Body of pancreas (tissue), 4 donors: ENCODE data around the gene FAM76B. TPM values are rescaled to one million over a fixed set of nuclear protein-coding genes. Genes with fewer than 3 reads are reported as not detected.

Experiments
- ATAC-seq: fragments of 150-250 bp; one replicate; pipeline ENCODE4 v1.9.1; 2016
- DNase-seq, 4 donors: peaks; one replicate each; pipeline ENCODE4 v3.0.0-alpha.2; 2019
- H3K27ac ChIP-seq, 4 donors: fragments of 200-600 bp; sonication (generic); 1 replicate in 3 of 4; 2 replicates in 1 of 4; pipeline versions ENCODE4 v1.5.1 to v1.6.1; 2016 to 2019; ENCODE audit warnings: mild to moderate bottlenecking in 1 of 4, mixed read lengths in 1 of 4, moderate library complexity in 1 of 4
- H3K27me3 ChIP-seq, 2 donors: fragments of 200-600 bp; sonication (generic); one replicate each; pipeline ENCODE4 v1.6.0; 2016; ENCODE audit warnings: mild to moderate bottlenecking in 1 of 2
- H3K36me3 ChIP-seq, 2 donors: fragments of 200-600 bp; sonication (generic); replicated peaks in 1 of 2; 2 replicates each; pipeline ENCODE4 v1.5.1; 2016; ENCODE audit warnings: low read depth in 2 of 2; ENCODE audit not compliant: insufficient read depth in 1 of 2
- H3K4me1 ChIP-seq: fragments of 200-600 bp; sonication (generic); one replicate; pipeline ENCODE4 v1.6.0; 2016
- H3K4me3 ChIP-seq, 2 donors: fragments of 200-600 bp; sonication (generic); 1 replicate in 1 of 2; 2 replicates in 1 of 2; pipeline ENCODE4 v1.5.1; 2016 to 2019
- H3K9me3 ChIP-seq, 3 donors: fragments of 200-600 bp; sonication (generic); 1 replicate in 2 of 3; 2 replicates in 1 of 3; pipeline ENCODE4 v1.5.1; 2016
- CTCF ChIP-seq, 7 experiments: fragments of 450-650 bp in 4 of 7; fragments of 200-600 bp in 3 of 7; sonication (generic) in 3 of 7; IDR thresholded peaks; one replicate each; pipeline ENCODE4 v1.5.1; 2016 to 2019; ENCODE audit warnings: antibody characterized with exemption in 7 of 7
- POLR2A ChIP-seq, 3 donors: fragments of 450-650 bp; IDR thresholded peaks; one replicate each; pipeline ENCODE4 v1.6.1; 2016; ENCODE audit warnings: antibody characterized with exemption in 3 of 3, mild to moderate bottlenecking in 2 of 3
- whole genome bisulfite sequencing, 2 donors: methylation state at CpG; one replicate each; pipeline ENCODE4 v1.1.5; 2017; 5-methylcytosine and 5-hydroxymethylcytosine counted together
- intact Hi-C: fragments of 100-400 bp; cut with DNase I; formaldehyde crosslinking; loops from one replicate; pipeline ENCODE4 v1.15.1; 2023
- total RNA-seq, 2 donors: library from RNA; depleted of rRNA; stranded (reverse); fragments of >200 nt; gene quantifications; one replicate each; pipeline ENCODE4 v1.1.0, GENCODE V29; 2016

The FAM76B gene
- total RNA-seq, 2 donors from 2014 or later: 23.9 to 29.7 TPM

GRCh38 chr11:95732930-95733602 lies 56.5 kb downstream of the FAM76B start:
- no peaks in the 10 kb centered on the region for H3K9me3 ChIP-seq
- ATAC-seq: no peak
- H3K4me1 ChIP-seq: peaks cover 15% of the 10 kb centered on the region
- intact Hi-C loops: no loop called here
- no peak overlapping the region for H3K27ac ChIP-seq
- WGBS, 2 donors: 74 to 85% methylated on average over 2 of the region's 2 CpGs
- H3K4me3 ChIP-seq: no peak overlapping the region
- H3K27me3 ChIP-seq: no peaks in the 10 kb centered on the region
- TF ChIP-seq POLR2A (IDR thresholded peaks at IDR 0.05): no peak
- H3K36me3 ChIP-seq: no peaks in the 10 kb centered on the region
- DNase-seq: no peak

DNA sequence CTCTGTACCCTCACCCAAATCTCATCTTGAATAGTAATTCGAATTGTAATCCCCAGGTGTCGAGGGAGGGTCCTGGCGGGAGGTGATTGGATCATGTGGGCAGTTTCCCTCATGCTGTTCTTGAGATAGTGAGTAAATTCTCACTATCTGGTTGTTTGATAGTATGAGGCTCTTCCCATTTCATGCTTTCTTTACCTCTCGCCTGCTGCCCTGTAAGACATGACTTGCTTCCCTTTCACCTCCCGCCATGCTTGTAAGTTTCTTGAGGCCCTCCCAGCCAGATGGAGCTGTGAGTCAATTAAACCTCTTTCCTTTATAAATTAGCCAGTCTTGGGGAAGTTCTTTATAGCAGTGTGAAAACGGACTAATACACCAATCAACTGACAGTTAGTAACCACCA lies 60.1 kb downstream of the FAM76B start:
- ATAC-seq: no peak
- no peaks in the 10 kb centered on the region for H3K27me3 ChIP-seq
- 80 to 81% methylated on average over 6 of the region's 6 CpGs for WGBS, 2 donors

GRCh38 chr11:95728790-95729189 lies 60.8 kb downstream of the FAM76B start:
- H3K9me3 ChIP-seq: no peaks in the 10 kb centered on the region

More for the DNA sequence above, 60.1 kb downstream of the FAM76B start:
- intact Hi-C loops: no loop called here
- no peak overlapping the region for H3K27ac ChIP-seq
- peaks cover 13% of the 10 kb centered on the region for H3K4me1 ChIP-seq
- no peak for DNase-seq
- TF ChIP-seq POLR2A (IDR thresholded peaks at IDR 0.05) (no peak), CTCF (IDR thresholded peaks at IDR 0.05) (no peak)
- no peak overlapping the region for H3K4me3 ChIP-seq
- no peaks in the 10 kb centered on the region for H3K36me3 ChIP-seq
- H3K9me3 ChIP-seq: no peaks in the 10 kb centered on the region

DNA sequence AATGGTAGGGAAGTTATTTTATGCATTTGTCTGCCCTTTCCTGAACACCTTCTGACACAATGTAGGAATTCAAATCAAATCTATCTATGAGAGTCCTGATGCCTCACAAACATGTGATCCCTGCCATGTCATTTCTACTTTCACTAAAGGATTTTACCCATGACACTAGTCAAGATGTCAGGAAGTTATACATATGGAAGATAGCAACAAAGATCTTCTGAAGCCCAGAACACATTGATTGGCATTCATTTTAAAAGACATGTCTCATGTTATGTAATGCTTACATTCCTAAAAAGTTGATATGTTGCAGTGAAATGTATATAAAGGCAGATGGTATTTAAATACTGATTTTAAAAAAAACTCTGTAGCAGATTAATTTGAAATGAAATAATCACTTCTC lies 61.5 kb downstream of the FAM76B start:
- DNase-seq: no peak
- TF ChIP-seq POLR2A (IDR thresholded peaks at IDR 0.05) (no peak), CTCF (IDR thresholded peaks at IDR 0.05) (no peak)
- H3K27me3 ChIP-seq: no peaks in the 10 kb centered on the region
- no peaks in the 10 kb centered on the region for H3K4me1 ChIP-seq
- no peak overlapping the region for H3K4me3 ChIP-seq
- intact Hi-C loops: no loop called here
- no peaks in the 10 kb centered on the region for H3K36me3 ChIP-seq
- H3K27ac ChIP-seq: no peak overlapping the region
- no peaks in the 10 kb centered on the region for H3K9me3 ChIP-seq
- ATAC-seq: no peak

More at GRCh38 chr11:95728790-95729189, 60.8 kb downstream of the FAM76B start:
- Histone ChIP-seq H3K36me3 (no peaks in the 10 kb centered on the region), H3K27ac (no peak overlapping the region), H3K4me3 (no peak overlapping the region), H3K27me3 (no peaks in the 10 kb centered on the region), H3K4me1 (peaks cover 7% of the 10 kb centered on the region)
- no peak for ATAC-seq
- 91 to 93% methylated on average over 2 of the region's 2 CpGs for WGBS, 2 donors
- TF ChIP-seq CTCF (IDR thresholded peaks at IDR 0.05): no peak
- no peak for TF ChIP-seq POLR2A (IDR thresholded peaks at IDR 0.05)
- intact Hi-C loops: no loop called here
- DNase-seq: no peak

DNA sequence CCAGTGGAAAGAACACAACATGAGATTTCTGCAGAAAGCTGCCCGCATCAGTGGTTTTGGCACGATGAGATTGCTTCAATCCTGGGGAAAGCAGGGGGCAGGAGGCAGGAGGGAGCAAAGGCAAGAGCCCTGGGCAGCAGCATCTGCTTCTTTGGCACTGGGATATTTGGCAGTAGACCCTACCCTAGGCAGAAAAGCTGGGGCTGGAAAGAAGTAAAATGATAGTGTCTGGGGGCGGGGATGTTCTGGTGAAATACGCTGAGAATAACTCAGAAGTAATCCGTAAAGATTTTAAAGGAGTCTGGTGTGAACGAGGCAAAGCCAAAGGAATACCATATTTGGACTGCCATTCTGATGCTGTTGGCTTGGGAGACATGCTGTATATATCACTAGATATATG lies 62.0 kb downstream of the FAM76B start:
- TF ChIP-seq CTCF (IDR thresholded peaks at IDR 0.05): no peak
- TF ChIP-seq POLR2A (IDR thresholded peaks at IDR 0.05): no peak
- Histone ChIP-seq H3K36me3 (no peaks in the 10 kb centered on the region), H3K4me3 (no peak overlapping the region), H3K4me1 (no peaks in the 10 kb centered on the region), H3K27me3 (no peaks in the 10 kb centered on the region), H3K27ac (no peak overlapping the region), H3K9me3 (no peaks in the 10 kb centered on the region)
- 79 to 83% methylated on average over 6 of the region's 6 CpGs for WGBS, 2 donors
- intact Hi-C loops: no loop called here
- ATAC-seq (no peak), DNase-seq (no peak)
